HUDEP-2 (cell line): ENCODE data around the gene MTCH1.
"Not testable (repeated sequence)": the region's sequence is repeated elsewhere in the genome, so short reads cannot be mapped to it uniquely, and the experiment has no call there.

Experiments used
- DNase-seq, 76 experiments: peaks; one replicate each; lab custom pipeline; 2025; ENCODE audit not compliant: unreplicated experiment in 76 of 76; lab: John Stamatoyannopoulos, UW

MTCH1 gene

DNA sequence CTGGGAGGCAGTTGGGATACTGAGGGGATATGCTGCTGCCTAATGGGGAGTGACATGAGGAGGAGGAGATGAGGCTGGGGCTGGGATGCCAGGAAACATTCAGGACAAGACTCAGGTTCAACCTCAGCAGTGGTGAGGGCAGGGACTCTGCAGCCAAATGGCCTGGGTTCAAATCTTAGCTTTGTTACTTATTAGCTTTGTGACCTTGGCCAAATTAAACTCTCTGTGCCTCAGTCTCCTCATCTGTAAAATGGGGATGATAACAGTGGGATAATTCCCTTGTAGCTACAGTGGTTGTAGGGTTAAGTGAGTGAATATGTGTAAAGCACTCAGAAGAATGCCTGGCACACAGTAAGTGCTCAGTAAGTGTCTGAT lies 29.6 kb downstream of the MTCH1 start:
- DNase-seq = no peak

DNA sequence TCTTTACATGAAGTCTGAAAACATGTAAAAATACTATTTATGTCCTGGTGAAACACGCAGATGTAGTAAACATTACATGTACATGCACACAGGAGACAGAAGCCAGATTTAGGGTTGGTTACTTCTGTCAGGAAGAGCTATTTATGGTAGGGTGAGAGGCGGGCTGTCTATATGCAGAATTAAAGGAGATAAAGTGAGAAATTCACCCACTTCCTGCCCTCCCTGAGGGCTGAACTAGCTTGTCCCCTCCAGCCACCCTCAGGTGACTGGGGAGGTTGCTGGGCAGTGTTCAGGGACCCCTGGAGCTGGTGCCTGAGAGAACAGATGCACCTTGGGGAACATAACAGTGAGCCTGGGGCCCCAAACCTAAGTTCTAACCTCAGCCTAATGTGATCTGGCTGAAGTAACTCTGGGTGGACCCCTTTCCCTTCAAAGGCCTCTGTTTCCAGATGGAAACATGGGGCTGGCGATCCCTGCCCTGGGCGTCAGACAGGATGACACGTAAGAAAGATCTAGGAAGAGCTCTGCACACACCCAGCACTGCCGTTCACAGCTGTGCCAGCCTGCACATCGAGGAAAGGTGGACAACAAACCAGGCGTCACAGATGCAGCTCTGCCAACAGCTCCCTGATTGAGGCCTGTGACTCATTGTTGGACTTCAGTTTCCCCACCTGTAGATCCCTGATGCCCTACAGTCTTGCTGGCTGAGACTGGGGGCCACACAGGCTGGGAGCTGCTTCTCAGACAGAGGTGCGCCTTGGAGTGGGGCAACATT lies 30.1 kb downstream of the MTCH1 start:
- DNase-seq = no peak

DNA sequence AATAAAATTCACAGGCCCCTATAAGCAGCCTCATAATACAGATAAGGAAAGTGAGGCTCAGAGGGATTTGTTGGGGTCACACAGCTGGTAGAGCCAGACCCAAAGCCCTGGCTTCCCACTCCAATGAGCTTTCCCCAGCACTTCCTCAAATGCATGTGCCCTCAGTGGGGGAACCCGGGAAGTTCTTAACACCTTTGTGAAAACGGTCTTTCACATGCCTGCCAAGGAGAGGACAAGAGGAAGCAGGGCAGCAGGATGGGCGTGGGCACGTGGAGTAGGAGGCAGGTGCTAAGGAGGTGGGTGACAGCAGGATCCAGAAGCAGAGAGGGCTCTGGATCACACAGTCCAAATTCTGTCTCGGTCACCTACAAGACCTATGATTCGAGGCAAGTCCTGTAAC lies 30.9 kb downstream of the MTCH1 start:
- no peak for DNase-seq

DNA sequence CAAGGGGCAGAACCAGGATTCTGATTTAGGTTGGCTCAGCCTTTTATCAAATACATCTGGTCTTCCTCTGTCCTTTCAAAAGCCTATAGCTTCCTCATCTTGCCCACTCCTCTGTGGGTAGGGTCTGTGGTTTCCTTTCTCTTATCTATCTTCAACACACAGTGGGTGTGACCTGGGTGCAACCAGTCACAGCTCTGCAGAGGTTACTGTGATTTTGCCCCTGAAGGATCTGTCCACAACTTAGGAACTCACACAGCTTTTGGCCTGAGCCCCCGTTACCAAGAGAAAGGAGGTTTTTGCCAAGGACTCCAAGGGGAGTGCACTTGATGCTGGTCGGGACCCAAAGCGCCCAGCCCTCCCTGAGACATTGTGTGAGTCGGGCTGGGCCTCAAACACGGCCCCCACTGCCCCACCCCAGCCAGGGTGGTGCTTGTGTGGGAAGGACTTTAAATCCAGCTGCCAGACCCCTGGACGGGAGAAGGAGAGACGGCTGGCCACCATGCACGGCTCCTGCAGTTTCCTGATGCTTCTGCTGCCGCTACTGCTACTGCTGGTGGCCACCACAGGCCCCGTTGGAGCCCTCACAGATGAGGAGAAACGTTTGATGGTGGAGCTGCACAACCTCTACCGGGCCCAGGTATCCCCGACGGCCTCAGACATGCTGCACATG lies 31.6 kb downstream of the MTCH1 start, which contains the start of gene PI16:
TSS of gene PI16 (plus strand) at position 477 of the 670 bp plus-strand sequence. CDS start at position 500, 23 bp downstream.
- peak in 64 of 76 experiments; percentile 24 to 94 (median 69) for DNase-seq

DNA sequence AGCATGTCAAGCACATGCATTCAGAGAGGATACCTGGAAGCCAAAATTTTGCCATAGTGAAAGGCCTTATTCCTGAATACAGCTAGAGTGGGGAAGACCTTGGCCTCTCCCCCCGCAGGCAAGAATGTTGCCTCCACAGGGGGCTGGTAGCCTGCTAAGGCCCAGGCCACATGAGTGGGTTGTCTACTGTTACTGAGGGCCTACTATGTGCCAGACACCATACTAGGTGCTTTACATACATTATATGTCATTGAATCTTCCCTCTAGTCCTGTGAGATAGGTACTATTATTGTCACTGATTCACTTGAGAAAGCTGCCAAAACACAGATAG lies 32.1 kb downstream of the MTCH1 start:
- no peak for DNase-seq

DNA sequence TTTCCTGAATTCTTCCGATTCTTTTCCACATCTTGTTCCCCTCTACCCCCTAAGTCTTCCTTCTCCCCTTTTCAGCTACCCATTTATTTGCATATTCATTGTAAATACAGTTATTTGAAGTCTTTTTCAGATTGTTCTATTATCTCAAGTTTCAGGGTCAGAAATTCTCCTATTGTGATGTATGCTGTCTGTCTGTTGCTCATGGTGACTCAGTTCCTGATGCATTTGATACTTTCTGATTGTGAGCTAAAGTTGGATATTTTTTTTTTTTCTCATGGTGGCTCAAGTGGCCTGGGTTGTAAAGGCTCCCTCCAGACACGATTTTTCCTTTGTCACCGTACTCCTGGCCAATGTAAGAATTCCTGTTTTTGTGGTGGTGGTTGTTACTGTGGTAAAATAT lies 36.4 kb downstream of the MTCH1 start:
- no peak for DNase-seq

DNA sequence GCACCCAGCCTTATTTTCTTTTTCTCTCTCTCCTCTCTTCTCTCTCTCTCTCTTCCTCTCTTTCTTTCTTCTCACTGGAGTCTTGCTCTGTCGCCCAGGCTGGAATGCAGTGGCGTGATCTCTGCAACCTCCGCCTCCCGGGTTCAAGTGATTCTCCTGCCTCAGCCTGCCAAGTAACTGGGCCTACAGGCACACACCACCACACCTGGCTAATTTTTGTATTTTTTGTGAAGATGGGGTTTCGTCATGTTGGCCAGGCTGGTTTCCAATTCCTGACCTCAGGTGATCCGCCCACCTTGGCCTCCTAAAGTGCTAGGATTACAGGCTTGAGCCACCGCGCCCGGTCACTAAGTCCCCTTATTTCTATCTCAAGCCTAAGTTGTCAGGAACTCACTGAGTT lies 36.9 kb downstream of the MTCH1 start:
- DNase-seq = not testable (repeated sequence)

DNA sequence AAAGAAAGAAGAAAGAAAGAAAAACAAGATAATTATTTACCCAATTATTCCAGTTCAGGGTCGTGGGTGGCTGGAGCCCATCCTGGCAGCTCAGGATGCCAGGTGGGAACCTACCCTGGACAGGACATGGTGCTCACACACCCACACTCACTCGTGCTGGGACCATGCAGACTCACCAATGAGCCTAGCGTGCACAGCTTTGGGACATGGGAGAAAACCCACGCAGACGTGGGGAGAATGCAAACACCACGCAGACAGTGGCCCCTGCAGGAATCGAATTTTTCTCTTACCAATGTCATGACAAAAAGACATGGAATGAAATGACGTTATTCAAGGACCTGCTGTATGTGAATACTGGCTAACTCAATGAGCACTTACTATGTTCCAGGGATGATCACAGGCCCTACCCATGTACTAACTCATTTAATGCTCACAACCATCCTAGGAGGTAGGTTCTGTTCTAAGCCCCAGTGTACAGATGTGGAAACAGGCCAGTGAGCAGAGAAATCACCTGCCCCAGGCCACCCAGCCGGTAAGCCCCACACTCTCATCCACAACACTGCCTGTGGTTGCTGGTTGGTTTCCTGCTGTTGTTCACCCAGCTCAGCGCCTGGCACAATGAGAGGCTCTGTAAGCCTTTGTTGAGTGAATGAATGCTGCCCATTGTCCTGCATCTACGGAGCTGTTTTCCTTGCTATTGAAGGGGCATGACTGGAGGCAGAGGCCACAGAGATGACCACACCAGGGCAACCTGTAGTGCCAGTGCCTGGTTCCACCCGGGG lies 38.2 kb downstream of the MTCH1 start:
- no peak for DNase-seq

DNA sequence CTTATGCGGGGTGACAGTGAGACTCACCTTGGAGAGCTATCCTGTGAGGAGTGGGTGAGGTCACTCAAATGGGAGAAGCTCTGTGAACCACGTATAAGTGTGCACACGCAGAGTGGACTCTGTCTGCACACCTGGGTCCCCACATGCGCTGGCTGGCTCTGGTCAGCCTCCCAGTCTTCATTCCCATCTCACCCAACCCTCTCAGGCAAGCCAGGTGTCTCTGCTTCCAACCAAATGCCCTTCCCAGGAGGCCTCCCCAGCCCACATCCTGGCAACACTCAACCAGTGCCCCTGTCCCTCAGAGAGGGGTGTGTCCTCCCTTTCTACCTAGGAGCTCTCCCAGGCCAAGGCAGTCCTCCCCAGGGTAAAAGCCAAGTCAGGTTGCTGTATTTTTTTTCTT lies 39.5 kb downstream of the MTCH1 start:
- no peak for DNase-seq

DNA sequence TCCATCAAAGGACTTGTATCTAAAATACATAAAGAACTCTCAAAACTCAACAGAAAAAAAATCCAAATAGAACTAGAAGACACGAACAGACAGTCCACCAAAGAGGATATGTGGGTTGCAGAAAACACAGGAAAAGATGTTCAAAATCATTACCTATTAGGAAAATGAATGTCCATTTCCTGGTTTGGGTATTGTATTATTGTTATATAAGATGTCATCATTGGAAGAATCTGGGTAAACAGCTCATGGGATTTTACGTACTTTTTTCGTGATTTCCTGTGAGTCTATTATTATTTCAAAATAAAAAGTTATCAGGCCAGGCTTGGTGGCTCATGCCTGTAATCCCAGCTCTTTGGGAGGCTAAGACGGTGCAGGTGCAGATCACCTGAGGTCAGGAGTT lies 40.7 kb downstream of the MTCH1 start:
- no peak for DNase-seq

DNA sequence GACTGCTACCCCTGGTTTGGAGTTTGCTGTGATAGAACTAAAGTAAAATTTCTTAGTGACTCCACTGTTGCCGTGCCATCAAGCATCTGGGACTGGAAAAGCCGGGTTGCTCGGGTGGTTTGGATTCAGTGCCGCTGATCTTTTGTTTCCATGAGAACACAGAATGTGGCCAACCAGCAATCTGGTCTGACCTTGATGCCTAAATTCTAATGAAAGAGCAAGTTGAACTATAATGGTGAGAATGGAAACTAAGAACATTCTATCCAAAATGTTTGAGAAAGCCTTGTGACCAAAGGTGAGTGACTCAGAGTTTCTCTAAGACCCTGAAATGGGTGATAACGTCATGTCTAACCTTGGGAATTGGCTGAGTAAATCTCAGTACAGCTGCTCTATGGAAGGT lies 41.3 kb downstream of the MTCH1 start:
- no peak for DNase-seq

DNA sequence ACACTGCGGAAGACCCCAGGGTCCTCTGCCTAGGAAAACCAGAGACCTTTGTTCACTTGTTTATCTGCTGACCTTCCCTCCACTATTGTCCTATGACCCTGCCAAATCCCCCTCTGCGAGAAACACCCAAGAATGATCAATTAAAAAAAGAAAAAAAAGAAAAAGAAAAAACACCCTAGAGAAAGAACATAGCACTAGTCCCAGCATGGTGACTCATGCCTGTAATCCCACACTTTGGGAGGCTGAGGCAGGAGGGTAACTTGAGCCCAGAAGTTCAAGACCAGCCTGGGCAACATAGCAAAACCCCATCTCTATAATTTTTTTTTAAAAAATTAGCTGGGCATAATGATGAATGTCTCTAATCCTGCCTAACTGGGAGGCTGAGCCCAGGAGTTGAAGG lies 43.7 kb downstream of the MTCH1 start:
- not testable (repeated sequence) for DNase-seq

DNA sequence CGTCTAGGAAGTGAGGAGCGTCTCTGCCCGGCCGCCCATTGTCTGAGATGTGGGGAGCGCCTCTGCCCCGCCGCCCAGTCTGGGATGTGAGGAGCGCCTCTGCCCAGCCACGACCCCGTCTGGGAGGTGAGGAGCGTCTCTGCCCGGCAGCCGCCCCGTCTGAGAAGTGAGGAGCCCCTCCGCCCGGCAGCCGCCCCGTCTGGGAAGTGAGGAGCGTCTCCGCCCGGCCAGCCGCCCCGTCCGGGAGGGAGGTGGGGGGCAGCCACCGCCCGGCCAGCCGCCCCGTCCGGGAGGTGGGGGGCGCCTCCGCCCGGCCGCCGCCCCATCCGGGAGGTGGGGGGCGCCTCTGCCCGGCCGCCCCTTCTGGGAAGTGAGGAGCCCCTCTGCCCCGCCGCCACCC lies 44.4 kb downstream of the MTCH1 start:
- DNase-seq = not testable (repeated sequence)

DNA sequence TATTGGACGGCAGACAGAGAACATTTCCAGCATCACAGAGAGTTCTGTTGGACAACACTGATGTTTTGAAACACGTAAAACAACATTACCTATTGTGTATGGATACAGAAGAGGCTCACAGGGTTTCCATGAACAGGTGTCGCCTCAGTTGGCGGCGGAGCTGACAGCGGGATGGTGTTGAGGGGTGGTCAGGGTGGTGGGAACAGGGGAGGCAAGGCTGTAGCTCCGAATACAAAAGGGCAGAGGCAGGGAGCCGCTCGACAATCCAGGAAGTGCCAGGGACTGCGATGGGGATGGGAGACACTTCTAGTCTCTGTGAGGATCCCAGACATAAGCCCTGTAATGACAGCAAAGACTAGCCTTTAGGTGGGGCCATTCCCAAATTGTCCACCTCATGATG lies 46.0 kb downstream of the MTCH1 start:
- no peak for DNase-seq

DNA sequence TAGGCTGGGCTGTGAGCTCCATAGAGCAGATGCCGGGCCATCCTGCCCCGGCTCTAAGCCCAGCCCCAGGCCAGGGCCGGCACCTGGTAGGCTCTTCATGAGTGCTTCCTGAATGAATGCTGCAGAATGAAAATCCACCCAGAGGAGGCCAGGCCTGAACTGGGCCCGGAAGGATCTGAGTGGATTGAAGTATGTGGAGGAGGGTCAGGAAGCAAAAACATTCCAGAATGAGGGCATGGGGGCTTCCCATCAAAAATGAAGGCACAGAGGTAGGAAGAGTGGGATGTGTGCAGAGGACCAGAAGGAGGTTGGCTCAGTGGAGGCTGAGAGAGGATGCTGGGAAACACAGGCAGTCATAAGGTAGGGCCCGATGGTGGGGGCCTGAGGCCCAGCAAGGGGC lies 47.0 kb downstream of the MTCH1 start:
- DNase-seq = not testable (repeated sequence)

DNA sequence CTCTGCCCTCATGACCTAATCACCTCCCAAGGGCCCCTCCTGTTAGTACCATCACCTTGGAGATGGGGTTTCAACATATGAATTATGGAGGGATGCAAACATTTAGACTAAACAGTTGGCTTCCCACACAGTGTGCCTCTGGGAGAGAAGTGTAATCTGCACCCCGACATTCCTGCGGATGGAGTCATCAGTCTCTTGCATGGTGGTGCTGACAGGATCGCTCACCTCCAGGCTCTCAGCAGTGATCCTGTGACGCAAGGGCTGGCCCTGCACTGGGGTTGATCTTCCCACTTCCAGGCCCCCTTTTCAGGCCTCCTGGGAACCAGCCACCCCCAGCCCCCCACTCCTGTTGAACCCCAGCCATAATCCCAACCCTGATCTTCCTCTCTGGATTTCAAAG lies 47.5 kb downstream of the MTCH1 start:
- DNase-seq = no peak

DNA sequence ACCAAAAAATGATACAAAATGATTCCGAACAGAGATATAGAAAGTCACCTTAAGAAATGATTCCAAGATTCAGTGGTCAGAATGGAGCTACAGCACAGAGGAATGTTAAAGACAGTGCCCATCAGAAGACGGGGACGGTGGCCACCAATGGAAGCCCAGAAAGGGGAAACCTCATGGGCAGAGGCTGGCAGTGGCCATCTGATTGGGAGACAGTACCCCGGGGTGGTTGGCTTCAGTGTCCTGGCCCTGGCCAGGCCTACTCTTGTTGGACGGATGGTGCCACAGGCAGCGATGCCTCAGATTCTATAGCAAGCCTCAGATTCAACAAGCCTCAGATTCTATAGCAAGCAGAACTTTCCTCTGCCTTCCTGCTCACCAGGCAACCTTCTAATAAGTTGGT lies 48.1 kb downstream of the MTCH1 start:
- no peak for DNase-seq

DNA sequence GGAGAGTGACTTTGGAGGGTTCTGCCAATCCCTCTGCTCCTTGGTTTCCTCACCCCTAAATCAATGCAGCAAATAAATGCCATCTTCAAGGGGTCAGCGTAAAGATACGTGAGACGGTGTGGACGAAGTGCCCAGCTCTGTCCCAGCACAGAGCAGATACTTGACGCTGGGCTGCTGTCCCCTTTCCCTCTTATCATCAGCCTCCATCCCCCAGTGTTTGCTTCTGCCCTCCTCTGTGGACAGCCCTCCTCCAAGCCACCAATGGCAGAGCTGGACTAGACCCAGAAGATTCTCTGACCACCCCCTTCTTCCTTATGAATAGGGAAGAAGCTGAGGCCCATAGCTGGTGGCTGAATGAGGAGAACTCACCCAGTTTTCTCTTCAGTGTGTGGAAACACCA lies 49.2 kb downstream of the MTCH1 start:
- DNase-seq = no peak

DNA sequence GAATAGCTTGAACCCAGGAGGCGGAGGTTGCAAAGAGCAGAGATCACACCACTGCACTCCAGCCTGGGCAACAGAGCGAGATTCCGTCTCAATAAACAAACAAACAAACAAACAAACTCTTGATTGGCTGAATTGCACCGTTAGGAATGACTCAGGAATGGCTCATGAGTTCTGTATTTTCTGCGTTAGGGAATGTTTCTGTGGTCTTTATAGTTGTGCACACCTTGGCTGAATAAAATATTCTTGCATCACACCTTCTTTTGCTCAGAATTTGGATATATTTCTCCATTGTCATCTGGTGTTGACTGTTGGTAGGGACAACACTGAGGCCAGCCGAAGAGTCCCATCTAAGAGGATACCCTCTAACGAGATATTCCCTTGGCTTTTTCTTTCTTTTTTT lies 51.1 kb downstream of the MTCH1 start:
- no peak for DNase-seq

DNA sequence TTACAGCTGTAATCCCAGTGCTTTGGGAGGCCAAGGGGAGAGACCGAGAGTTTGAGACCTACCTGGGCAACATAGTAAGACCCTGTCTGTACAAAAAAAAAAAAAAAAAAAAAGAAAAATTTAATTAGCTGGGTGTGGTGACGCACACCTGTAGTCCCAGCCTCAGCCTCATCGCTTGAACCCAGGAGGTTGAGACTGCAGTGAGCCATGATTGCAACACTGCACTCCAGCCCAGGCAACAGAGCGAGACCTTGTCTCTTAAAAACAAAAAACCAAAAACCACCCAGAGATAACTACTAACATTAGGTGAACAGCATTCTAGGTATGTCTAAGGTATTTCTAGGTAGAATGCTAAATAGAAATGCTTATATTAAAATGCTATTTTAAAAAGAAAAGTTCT lies 52.5 kb downstream of the MTCH1 start:
- DNase-seq = no peak

DNA sequence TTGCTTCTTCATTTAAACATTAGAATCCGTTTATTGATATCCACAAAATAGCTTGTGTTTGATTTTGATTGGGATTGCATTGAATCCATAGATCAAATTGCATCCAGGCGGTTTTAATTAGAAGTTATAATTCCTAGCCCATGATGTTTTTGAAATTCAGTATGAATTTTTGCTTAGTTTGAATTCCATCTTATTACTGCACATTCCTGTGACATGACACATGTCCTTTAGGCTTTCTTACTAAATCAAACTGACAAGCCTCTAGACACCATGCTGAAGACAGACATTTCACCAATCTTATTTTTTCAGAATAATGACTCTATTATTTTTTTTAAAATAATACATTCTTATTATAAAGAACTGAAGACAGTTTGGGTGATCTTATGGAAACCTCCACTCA lies 52.9 kb downstream of the MTCH1 start:
- no peak for DNase-seq

DNA sequence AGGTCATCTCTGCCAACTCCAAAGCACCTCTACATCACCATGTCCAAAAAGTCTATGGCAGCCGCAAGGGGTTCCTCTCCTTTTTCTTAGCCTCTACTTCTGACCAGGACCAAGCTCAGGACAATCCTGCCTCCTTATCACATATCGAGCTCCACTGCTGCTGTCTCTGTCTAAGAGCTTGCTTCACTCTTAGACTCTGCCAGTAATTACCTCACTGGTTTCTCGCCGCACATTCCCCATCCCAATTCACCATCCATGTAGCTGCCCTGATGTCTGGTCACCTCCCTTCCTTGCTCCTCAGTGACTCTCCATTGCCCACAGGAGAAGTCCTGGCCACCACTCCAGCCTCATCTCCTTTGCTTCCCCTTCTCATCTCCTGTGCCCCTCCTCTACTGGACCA lies 55.5 kb downstream of the MTCH1 start:
- DNase-seq = no peak
